MM.1S (cell line): ENCODE data around the gene SLC9C1.

Experiments
- DNase-seq: peaks from one replicate; pipeline ENCODE4 v3.0.0-alpha.2; 2015
- H2AFZ ChIP-seq: fragments of 300-600 bp; sonication (generic); 2 replicates; pipeline ENCODE4 v1.6.0; 2016; ENCODE audit warnings: antibody characterized with exemption, low read length
- H3F3A ChIP-seq: fragments of 300-600 bp; sonication (generic); 2 replicates; pipeline ENCODE4 v1.6.1; 2016; ENCODE audit warnings: mild to moderate bottlenecking, antibody characterized with exemption, low read length, moderate library complexity, mixed read lengths; ENCODE audit not compliant: insufficient read depth
- H3K27ac ChIP-seq: fragments of 300-600 bp; sonication (generic); 2 replicates; pipeline ENCODE4 v1.5.1; 2016; ENCODE audit warnings: mild to moderate bottlenecking, low read length
- H3K27me3 ChIP-seq: fragments of 300-600 bp; sonication (generic); replicated peaks from 2 replicates; pipeline ENCODE4 v1.6.0; 2016; ENCODE audit warnings: low read length; ENCODE audit not compliant: insufficient read depth
- H3K36me3 ChIP-seq: fragments of 300-600 bp; sonication (generic); replicated peaks from 2 replicates; pipeline ENCODE4 v1.6.1; 2016; ENCODE audit warnings: mild to moderate bottlenecking, low read length, mixed read lengths; ENCODE audit not compliant: insufficient read depth
- H3K4me1 ChIP-seq: fragments of 300-600 bp; sonication (generic); 2 replicates; pipeline ENCODE4 v1.6.1; 2016; ENCODE audit warnings: low read length, mixed read lengths
- H3K4me2 ChIP-seq: fragments of 300-600 bp; sonication (generic); 2 replicates; pipeline ENCODE4 v1.6.0; 2016; ENCODE audit warnings: low read depth, low read length
- H3K4me3 ChIP-seq: fragments of 300-600 bp; sonication (generic); 2 replicates; pipeline ENCODE4 v1.5.1; 2016; ENCODE audit warnings: low read length, mixed read lengths
- H3K79me2 ChIP-seq: fragments of 300-600 bp; sonication (generic); 2 replicates; pipeline ENCODE4 v1.6.1; 2016; ENCODE audit warnings: mixed run types, low read length, mixed read lengths
- H3K9ac ChIP-seq: fragments of 300-600 bp; sonication (generic); 2 replicates; pipeline ENCODE4 v1.6.1; 2016; ENCODE audit warnings: low read length, mixed read lengths
- H3K9me2 ChIP-seq: fragments of 300-600 bp; sonication (generic); replicated peaks from 2 replicates; pipeline ENCODE4 v1.6.1; 2016; ENCODE audit warnings: mild to moderate bottlenecking, low read length, mixed read lengths; ENCODE audit not compliant: insufficient read depth
- H3K9me3 ChIP-seq: fragments of 300-600 bp; sonication (generic); replicated peaks from 2 replicates; pipeline ENCODE4 v1.6.1; 2016; ENCODE audit warnings: mild to moderate bottlenecking, low read length, mixed read lengths; ENCODE audit not compliant: insufficient read depth
- H4K20me1 ChIP-seq: fragments of 300-600 bp; sonication (generic); 2 replicates; pipeline ENCODE4 v1.6.1; 2016; ENCODE audit warnings: mild to moderate bottlenecking, low read length, moderate library complexity, mixed read lengths; ENCODE audit not compliant: insufficient read depth
- EZH2 ChIP-seq: fragments of 300-600 bp; sonication (generic); optimal IDR thresholded peaks from 2 replicates; pipeline ENCODE3; 2017; ENCODE audit warnings: low read depth, mild to moderate bottlenecking, antibody characterized with exemption, low read length, mixed read lengths
- EZH2phosphoT487 ChIP-seq: fragments of 300-600 bp; sonication (generic); IDR thresholded peaks from 2 replicates; pipeline ENCODE4 v1.6.1; 2018; ENCODE audit warnings: antibody characterized with exemption, low read length
- TF ChIP-seq, protein P1 (sequence below): fragments of 300-600 bp; sonication (generic); IDR thresholded peaks from 2 replicates; pipeline ENCODE4 v1.5.1; 2016; ENCODE audit warnings: antibody characterized with exemption, low read length, mixed read lengths

Gene SLC9C1

DNA sequence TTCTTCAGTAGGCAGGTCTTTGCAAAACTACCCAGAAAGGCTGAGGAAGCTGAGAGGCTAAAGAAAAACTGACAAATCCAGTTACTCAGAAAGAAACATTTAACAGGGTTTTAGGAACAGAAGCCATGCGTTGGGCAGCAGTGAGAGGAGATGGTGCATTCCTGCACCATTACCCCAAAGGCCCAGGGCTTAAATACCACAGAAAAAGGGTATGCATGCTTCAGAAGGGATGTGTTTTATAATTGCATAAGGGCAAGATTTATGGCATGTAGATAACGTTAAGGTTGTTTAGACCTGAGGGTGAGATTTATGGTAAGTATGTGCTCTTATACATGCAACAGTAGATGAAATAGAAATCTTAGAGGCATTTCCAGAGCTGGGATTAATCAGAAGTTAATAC lies 197.8 kb downstream of the SLC9C1 start:
- Histone ChIP-seq H3K27ac (no peak overlapping the region), H3F3A (peaks cover 20% of the 10 kb centered on the region), H3K4me3 (no peak overlapping the region), H2AFZ (no peak overlapping the region), H3K9ac (no peak overlapping the region), H3K79me2 (peaks cover 73% of the 10 kb centered on the region), H3K27me3 (no peaks in the 10 kb centered on the region), H3K4me2 (no peak overlapping the region), H3K4me1 (peaks cover 34% of the 10 kb centered on the region), H4K20me1 (no peaks in the 10 kb centered on the region), H3K9me2 (no peaks in the 10 kb centered on the region), H3K9me3 (no peaks in the 10 kb centered on the region), H3K36me3 (no peaks in the 10 kb centered on the region)
- no peak for DNase-seq
- TF ChIP-seq EZH2 (no peak), EZH2phosphoT487 (no peak)
- TF ChIP-seq, protein P1, sequence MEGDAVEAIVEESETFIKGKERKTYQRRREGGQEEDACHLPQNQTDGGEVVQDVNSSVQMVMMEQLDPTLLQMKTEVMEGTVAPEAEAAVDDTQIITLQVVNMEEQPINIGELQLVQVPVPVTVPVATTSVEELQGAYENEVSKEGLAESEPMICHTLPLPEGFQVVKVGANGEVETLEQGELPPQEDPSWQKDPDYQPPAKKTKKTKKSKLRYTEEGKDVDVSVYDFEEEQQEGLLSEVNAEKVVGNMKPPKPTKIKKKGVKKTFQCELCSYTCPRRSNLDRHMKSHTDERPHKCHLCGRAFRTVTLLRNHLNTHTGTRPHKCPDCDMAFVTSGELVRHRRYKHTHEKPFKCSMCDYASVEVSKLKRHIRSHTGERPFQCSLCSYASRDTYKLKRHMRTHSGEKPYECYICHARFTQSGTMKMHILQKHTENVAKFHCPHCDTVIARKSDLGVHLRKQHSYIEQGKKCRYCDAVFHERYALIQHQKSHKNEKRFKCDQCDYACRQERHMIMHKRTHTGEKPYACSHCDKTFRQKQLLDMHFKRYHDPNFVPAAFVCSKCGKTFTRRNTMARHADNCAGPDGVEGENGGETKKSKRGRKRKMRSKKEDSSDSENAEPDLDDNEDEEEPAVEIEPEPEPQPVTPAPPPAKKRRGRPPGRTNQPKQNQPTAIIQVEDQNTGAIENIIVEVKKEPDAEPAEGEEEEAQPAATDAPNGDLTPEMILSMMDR = no peak

DNA sequence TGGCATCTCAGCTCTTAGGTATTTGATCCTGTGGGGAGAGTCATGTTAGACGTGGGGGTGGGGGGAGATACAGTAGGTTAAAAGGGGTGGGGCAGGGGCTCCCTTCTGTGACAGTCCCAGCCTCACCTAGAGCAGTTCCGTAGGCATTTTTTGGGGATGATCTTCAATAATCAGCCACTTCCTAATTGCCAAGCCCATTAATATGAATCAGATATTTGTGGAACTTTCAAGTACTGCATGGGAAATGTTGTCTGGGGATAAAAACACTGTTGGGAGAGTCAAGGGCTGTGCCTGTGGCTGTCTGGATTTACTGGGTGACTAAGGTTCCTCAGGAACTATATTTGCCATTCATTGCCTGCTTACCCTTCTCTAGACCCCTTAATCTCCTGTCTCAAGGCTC lies 198.3 kb downstream of the SLC9C1 start:
- Histone ChIP-seq H3K27ac (no peak overlapping the region), H4K20me1 (no peaks in the 10 kb centered on the region), H3K36me3 (no peaks in the 10 kb centered on the region), H3K4me1 (peaks cover 38% of the 10 kb centered on the region), H3K27me3 (no peaks in the 10 kb centered on the region), H3K9me2 (no peaks in the 10 kb centered on the region), H3K9me3 (no peaks in the 10 kb centered on the region), H3K79me2 (peaks cover 69% of the 10 kb centered on the region), H3K4me3 (no peak overlapping the region), H3K4me2 (no peak overlapping the region), H3F3A (peaks cover 24% of the 10 kb centered on the region), H3K9ac (no peak overlapping the region), H2AFZ (no peak overlapping the region)
- no peak for TF ChIP-seq EZH2phosphoT487
- TF ChIP-seq, protein P1 = no peak
- no peak for DNase-seq

DNA sequence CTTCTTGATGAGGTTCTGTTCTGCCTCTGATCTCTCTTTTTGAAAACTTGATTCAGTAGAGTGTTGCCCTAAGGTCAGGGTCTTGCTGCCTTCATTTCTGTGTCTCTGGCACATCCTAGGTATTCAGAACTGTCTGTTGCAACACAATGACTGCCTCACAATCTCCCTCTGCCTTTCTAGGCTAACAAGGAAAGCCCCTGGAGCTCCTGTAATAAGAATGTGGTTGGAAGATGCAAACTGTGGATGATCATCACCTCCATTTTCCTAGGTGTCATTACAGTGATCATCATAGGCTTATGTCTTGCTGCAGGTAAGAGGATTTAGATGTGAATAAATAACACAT lies 200.9 kb downstream of the SLC9C1 start:
- H2AFZ ChIP-seq = no peak overlapping the region

More for the DNA sequence above, 200.9 kb downstream of the SLC9C1 start:
- Histone ChIP-seq H3K27ac (peak overlapping the region; percentile 98; the same call in 1 of the 2 replicates), H3K36me3 (no peaks in the 10 kb centered on the region), H3K4me3 (peak overlapping the region; percentile 17; the same call in 1 of the 2 replicates), H3K9me2 (no peaks in the 10 kb centered on the region), H3K27me3 (no peaks in the 10 kb centered on the region), H3K4me2 (peak overlapping the region; percentile 86), H3F3A (peaks cover 48% of the 10 kb centered on the region), H3K79me2 (peaks cover 60% of the 10 kb centered on the region), H4K20me1 (no peaks in the 10 kb centered on the region), H3K4me1 (peaks cover 48% of the 10 kb centered on the region), H3K9me3 (no peaks in the 10 kb centered on the region), H3K9ac (no peak overlapping the region; the same call in 1 of the 2 replicates)
- TF ChIP-seq EZH2 = no peak
- TF ChIP-seq, protein P1 = no peak
- no peak for TF ChIP-seq EZH2phosphoT487
- DNase-seq = no peak
